Activated CD8-positive, alpha-beta T cell treated with anti-CD3 and anti-CD28 coated beads, Interleukin-2, amount 10 ng/mL, durations not matched to agents 7 days and 5 days (primary cell): Measurements from ENCODE around the gene BRPF3. TPM values are rescaled to one million over a fixed set of nuclear protein-coding genes. Genes with fewer than 3 reads are reported as not detected.
A peak's percentile ranks its signal among the peaks of the same experiment; 100 is the strongest.

Experiments used
- ATAC-seq: fragments of 150-1000 bp; cut with Tn5 transposase; one replicate; pipeline ENCODE4 v1.10.0; 2021; ENCODE audit warnings: moderate library complexity
- CTCF ChIA-PET: fragments of 350-600 bp; sonication (Branson Sonifier 250); formaldehyde crosslinking; loops from one replicate; lab custom pipeline; 2021; ENCODE audit warnings: antibody characterized with exemption; lab: Charles Lee
- POLR2A ChIA-PET: fragments of 350-600 bp; sonication (Branson Sonifier 250); formaldehyde crosslinking; loops from one replicate; lab custom pipeline; 2021; ENCODE audit warnings: antibody characterized with exemption; lab: Charles Lee
- DNase-seq: peaks from one replicate; pipeline ENCODE4 v3.0.0-alpha.2; 2020
- H3K27ac Mint-ChIP-seq: one replicate; pipeline ENCODE4 v1.8.0; 2021; ENCODE audit warnings: mild to moderate bottlenecking, mixed read lengths
- H3K27me3 Mint-ChIP-seq: one replicate; pipeline ENCODE4 v1.8.0; 2021; ENCODE audit warnings: low read depth, mixed read lengths
- H3K36me3 Mint-ChIP-seq: one replicate; pipeline ENCODE4 v1.8.0; 2021; ENCODE audit warnings: low read depth, mixed read lengths
- H3K4me1 Mint-ChIP-seq: one replicate; pipeline ENCODE4 v1.8.0; 2021; ENCODE audit warnings: low read depth, mixed read lengths
- H3K4me3 Mint-ChIP-seq: one replicate; pipeline ENCODE4 v1.8.0; 2021; ENCODE audit warnings: mild to moderate bottlenecking, mixed read lengths
- H3K9me3 Mint-ChIP-seq: one replicate; pipeline ENCODE4 v1.8.0; 2022; ENCODE audit warnings: mixed read lengths; ENCODE audit not compliant: insufficient read depth
- total RNA-seq, 2 experiments: library from RNA; stranded (reverse); gene quantifications; one replicate each; pipeline ENCODE4 v1.2.3, GENCODE V29; 2021

The BRPF3 gene
- total RNA-seq, 2 experiments from 2014 or later, result 17.5 to 19.4 TPM

- H3K36me3 Mint-ChIP-seq, result peaks cover 70% of the 10 kb centered on the region
- H3K27ac Mint-ChIP-seq, result peak overlapping the region; percentile 45
- peaks cover 76% of the 10 kb centered on the region for H3K4me1 Mint-ChIP-seq
- peaks cover 6% of the 10 kb centered on the region for H3K27me3 Mint-ChIP-seq
- ATAC-seq (no peak), DNase-seq (no peak)
- CTCF ChIA-PET, result interaction anchor here (1.1 kb wide), 1 partner anchor 106 kb away, joined by 4 read pairs; no protein-coding TSS in a partner anchor
- POLR2A ChIA-PET, result interaction anchor here (0.8 kb wide), 1 partner anchor 82 kb away, joined by 3 read pairs; no protein-coding TSS in a partner anchor
- no peaks in the 10 kb centered on the region for H3K9me3 Mint-ChIP-seq
- H3K4me3 Mint-ChIP-seq, result peak overlapping the region; percentile 47
These were observed 4.6 kb downstream of the BRPF3 start for GRCh38 chr6:36200998-36201596.

GRCh38 chr6:36201612-36202011 is 5.1 kb downstream of the BRPF3 start:
- no peak for ATAC-seq
- ChIA-PET POLR2A (no interaction called here), CTCF (no interaction called here)
- Mint-ChIP-seq H3K27ac (peak overlapping the region; percentile 45), H3K36me3 (peaks cover 75% of the 10 kb centered on the region), H3K27me3 (peaks cover 6% of the 10 kb centered on the region), H3K4me3 (peak overlapping the region; percentile 47), H3K4me1 (peaks cover 75% of the 10 kb centered on the region), H3K9me3 (no peaks in the 10 kb centered on the region)
- peak; percentile 43 for DNase-seq

- H3K4me1 Mint-ChIP-seq, result peaks cover 75% of the 10 kb centered on the region
- DNase-seq (no peak), ATAC-seq (no peak)
- H3K4me3 Mint-ChIP-seq, result no peak overlapping the region
- no peaks in the 10 kb centered on the region for H3K9me3 Mint-ChIP-seq
- no peak overlapping the region for H3K27ac Mint-ChIP-seq
- CTCF ChIA-PET, result no interaction called here
- POLR2A ChIA-PET, result no interaction called here
- peaks cover 80% of the 10 kb centered on the region for H3K36me3 Mint-ChIP-seq
- H3K27me3 Mint-ChIP-seq, result peaks cover 6% of the 10 kb centered on the region
These were observed 5.6 kb downstream of the BRPF3 start for GRCh38 chr6:36202101-36202500.

GRCh38 chr6:36204068-36204753 is 7.7 kb downstream of the BRPF3 start:
- Mint-ChIP-seq H3K4me3 (peak overlapping the region; percentile 59), H3K36me3 (peaks cover 86% of the 10 kb centered on the region), H3K4me1 (peaks cover 62% of the 10 kb centered on the region), H3K27me3 (peaks cover 6% of the 10 kb centered on the region), H3K27ac (peak overlapping the region; percentile 79), H3K9me3 (no peaks in the 10 kb centered on the region)
- DNase-seq (peak; percentile 86), ATAC-seq (peak; percentile 91)
- ChIA-PET CTCF (interaction anchor here (0.6 to 2.1 kb wide), 13 partner anchors 9 to 176 kb away, joined by 3 to 7 read pairs (median 3); partner anchors contain the start of gene MAPK14), POLR2A (interaction anchor here (0.9 to 1.6 kb wide), 2 partner anchors 65 to 177 kb away, joined by 3 read pairs; partner anchors contain the start of gene MAPK14)

GRCh38 chr6:36207155-36207554 is 10.6 kb downstream of the BRPF3 start:
- ChIA-PET CTCF (interaction anchor here (1.3 to 4.1 kb wide), 4 partner anchors 8 to 95 kb away, joined by 3 to 12 read pairs (median 5); no protein-coding TSS in a partner anchor), POLR2A (interaction anchor here (0.8 to 2.1 kb wide), 2 partner anchors 76 to 86 kb away, joined by 3 to 8 read pairs; no protein-coding TSS in a partner anchor)
- ATAC-seq, result no peak
- no peak for DNase-seq
- no peak overlapping the region for H3K27ac Mint-ChIP-seq
- peaks cover 84% of the 10 kb centered on the region for H3K36me3 Mint-ChIP-seq
- H3K9me3 Mint-ChIP-seq, result no peaks in the 10 kb centered on the region
- H3K4me1 Mint-ChIP-seq, result peaks cover 39% of the 10 kb centered on the region
- peaks cover 6% of the 10 kb centered on the region for H3K27me3 Mint-ChIP-seq
- no peak overlapping the region for H3K4me3 Mint-ChIP-seq

GRCh38 chr6:36209606-36210005 is 13.1 kb downstream of the BRPF3 start:
- CTCF ChIA-PET, result interaction anchor here (1.3 to 4.1 kb wide), 2 partner anchors 92 to 115 kb away, joined by 3 to 12 read pairs; no protein-coding TSS in a partner anchor
- Mint-ChIP-seq H3K36me3 (peaks cover 79% of the 10 kb centered on the region), H3K27me3 (peaks cover 6% of the 10 kb centered on the region), H3K4me3 (no peak overlapping the region), H3K27ac (no peak overlapping the region), H3K4me1 (peaks cover 14% of the 10 kb centered on the region), H3K9me3 (no peaks in the 10 kb centered on the region)
- DNase-seq (no peak), ATAC-seq (no peak)
- POLR2A ChIA-PET, result no interaction called here

GRCh38 chr6:36210182-36210581 is 13.6 kb downstream of the BRPF3 start:
- no peak overlapping the region for H3K27ac Mint-ChIP-seq
- ATAC-seq, result no peak
- peaks cover 9% of the 10 kb centered on the region for H3K4me1 Mint-ChIP-seq
- H3K27me3 Mint-ChIP-seq, result peaks cover 5% of the 10 kb centered on the region
- H3K9me3 Mint-ChIP-seq, result no peaks in the 10 kb centered on the region
- H3K4me3 Mint-ChIP-seq, result no peak overlapping the region
- DNase-seq, result no peak
- ChIA-PET POLR2A (no interaction called here), CTCF (interaction anchor here (4.1 kb wide), 1 partner anchor 92 kb away, joined by 12 read pairs; no protein-coding TSS in a partner anchor)
- peaks cover 77% of the 10 kb centered on the region for H3K36me3 Mint-ChIP-seq

- Mint-ChIP-seq H3K4me3 (no peak overlapping the region), H3K9me3 (no peaks in the 10 kb centered on the region), H3K36me3 (peaks cover 76% of the 10 kb centered on the region), H3K27ac (no peak overlapping the region), H3K4me1 (peaks cover under 1% of the 10 kb centered on the region), H3K27me3 (no peaks in the 10 kb centered on the region)
- ChIA-PET CTCF (no interaction called here), POLR2A (no interaction called here)
- DNase-seq, result no peak
- ATAC-seq, result no peak
These were observed 14.5 kb downstream of the BRPF3 start for GRCh38 chr6:36210886-36211595.

- H3K27ac Mint-ChIP-seq, result no peak overlapping the region
These were observed 20.0 kb downstream of the BRPF3 start for GRCh38 chr6:36216559-36216958.

GRCh38 chr6:36217188-36217587 is 20.6 kb downstream of the BRPF3 start:
- no peaks in the 10 kb centered on the region for H3K27me3 Mint-ChIP-seq

More at GRCh38 chr6:36216559-36216958, 20.0 kb downstream of the BRPF3 start:
- Mint-ChIP-seq H3K36me3 (peaks cover 37% of the 10 kb centered on the region), H3K9me3 (no peaks in the 10 kb centered on the region), H3K4me3 (no peak overlapping the region), H3K27me3 (no peaks in the 10 kb centered on the region), H3K4me1 (no peaks in the 10 kb centered on the region)
- DNase-seq, result no peak
- no peak for ATAC-seq
- POLR2A ChIA-PET, result interaction anchor here (0.9 kb wide), 1 partner anchor 86 kb away, joined by 4 read pairs; the partner anchor contains the start of gene MAPK13
- CTCF ChIA-PET, result no interaction called here

GRCh38 chr6:36217946-36218345 is 21.4 kb downstream of the BRPF3 start:
- H3K4me1 Mint-ChIP-seq, result no peaks in the 10 kb centered on the region
- no peak for ATAC-seq
- H3K27ac Mint-ChIP-seq, result no peak overlapping the region
- H3K36me3 Mint-ChIP-seq, result peaks cover 36% of the 10 kb centered on the region
- no peaks in the 10 kb centered on the region for H3K27me3 Mint-ChIP-seq
- POLR2A ChIA-PET, result interaction anchor here (1.3 kb wide), 1 partner anchor 97 kb away, joined by 3 read pairs; no protein-coding TSS in a partner anchor
- H3K9me3 Mint-ChIP-seq, result no peaks in the 10 kb centered on the region
- H3K4me3 Mint-ChIP-seq, result no peak overlapping the region
- no peak for DNase-seq
- CTCF ChIA-PET, result interaction anchor here (0.9 to 1.6 kb wide), 3 partner anchors 9 to 123 kb away, joined by 3 to 6 read pairs (median 4); no protein-coding TSS in a partner anchor

More at GRCh38 chr6:36217188-36217587, 20.6 kb downstream of the BRPF3 start:
- no peaks in the 10 kb centered on the region for H3K9me3 Mint-ChIP-seq
- DNase-seq, result no peak
- no peak overlapping the region for H3K27ac Mint-ChIP-seq
- no peak for ATAC-seq
- no peaks in the 10 kb centered on the region for H3K4me1 Mint-ChIP-seq
- POLR2A ChIA-PET, result interaction anchor here (0.9 kb wide), 1 partner anchor 87 kb away, joined by 4 read pairs; the partner anchor contains the start of gene MAPK13
- CTCF ChIA-PET, result interaction anchor here (1.1 to 1.6 kb wide), 2 partner anchors 85 to 123 kb away, joined by 3 to 6 read pairs; no protein-coding TSS in a partner anchor
- no peak overlapping the region for H3K4me3 Mint-ChIP-seq
- peaks cover 36% of the 10 kb centered on the region for H3K36me3 Mint-ChIP-seq
